ENCODE data around the gene IL15RA. TPM values are rescaled to one million over a fixed set of nuclear protein-coding genes. Genes with fewer than 3 reads are reported as not detected.

IL15RA gene
- total RNA-seq, 1 donor from 2014 or later, result 0.48 TPM

DNA sequence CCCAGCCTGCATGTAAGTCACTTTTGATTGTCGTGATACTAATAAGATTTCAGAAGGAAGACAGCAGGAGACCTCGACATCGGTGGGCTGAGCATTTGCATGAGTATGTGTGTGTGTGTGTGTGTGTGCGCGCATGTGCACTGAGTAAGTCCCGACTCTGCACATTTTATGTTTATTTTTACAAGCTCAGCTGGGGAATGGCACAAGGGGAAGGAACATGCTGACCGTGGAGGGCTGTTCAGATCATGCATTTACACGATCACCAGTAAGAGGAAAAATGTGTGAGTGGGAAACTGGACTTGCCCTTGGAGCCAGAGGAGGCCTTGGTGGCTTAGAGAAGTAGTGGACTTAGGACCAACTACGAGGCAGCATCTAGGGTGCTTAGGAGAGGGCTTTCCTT, 43.5 kb upstream of the IL15RA start:
- Mint-ChIP-seq H3K27ac (no peak overlapping the region), H3K36me3 (ENCODE audit: insufficient read depth) (no peaks in the 10 kb centered on the region), H3K9me3 (ENCODE audit: low read depth) (peaks cover 7% of the 10 kb centered on the region), H3K4me3 (ENCODE audit: low read depth) (no peak overlapping the region), H3K27me3 (peaks cover 2% of the 10 kb centered on the region), H3K4me1 (ENCODE audit: low read depth) (peaks cover 2% of the 10 kb centered on the region)
- no peak for DNase-seq (ENCODE audit: low spot score, unreplicated experiment)
- TF ChIP-seq, protein P1, sequence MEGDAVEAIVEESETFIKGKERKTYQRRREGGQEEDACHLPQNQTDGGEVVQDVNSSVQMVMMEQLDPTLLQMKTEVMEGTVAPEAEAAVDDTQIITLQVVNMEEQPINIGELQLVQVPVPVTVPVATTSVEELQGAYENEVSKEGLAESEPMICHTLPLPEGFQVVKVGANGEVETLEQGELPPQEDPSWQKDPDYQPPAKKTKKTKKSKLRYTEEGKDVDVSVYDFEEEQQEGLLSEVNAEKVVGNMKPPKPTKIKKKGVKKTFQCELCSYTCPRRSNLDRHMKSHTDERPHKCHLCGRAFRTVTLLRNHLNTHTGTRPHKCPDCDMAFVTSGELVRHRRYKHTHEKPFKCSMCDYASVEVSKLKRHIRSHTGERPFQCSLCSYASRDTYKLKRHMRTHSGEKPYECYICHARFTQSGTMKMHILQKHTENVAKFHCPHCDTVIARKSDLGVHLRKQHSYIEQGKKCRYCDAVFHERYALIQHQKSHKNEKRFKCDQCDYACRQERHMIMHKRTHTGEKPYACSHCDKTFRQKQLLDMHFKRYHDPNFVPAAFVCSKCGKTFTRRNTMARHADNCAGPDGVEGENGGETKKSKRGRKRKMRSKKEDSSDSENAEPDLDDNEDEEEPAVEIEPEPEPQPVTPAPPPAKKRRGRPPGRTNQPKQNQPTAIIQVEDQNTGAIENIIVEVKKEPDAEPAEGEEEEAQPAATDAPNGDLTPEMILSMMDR (IDR thresholded peaks at IDR 0.05; ENCODE audit: unreplicated experiment), result no peak

DNA sequence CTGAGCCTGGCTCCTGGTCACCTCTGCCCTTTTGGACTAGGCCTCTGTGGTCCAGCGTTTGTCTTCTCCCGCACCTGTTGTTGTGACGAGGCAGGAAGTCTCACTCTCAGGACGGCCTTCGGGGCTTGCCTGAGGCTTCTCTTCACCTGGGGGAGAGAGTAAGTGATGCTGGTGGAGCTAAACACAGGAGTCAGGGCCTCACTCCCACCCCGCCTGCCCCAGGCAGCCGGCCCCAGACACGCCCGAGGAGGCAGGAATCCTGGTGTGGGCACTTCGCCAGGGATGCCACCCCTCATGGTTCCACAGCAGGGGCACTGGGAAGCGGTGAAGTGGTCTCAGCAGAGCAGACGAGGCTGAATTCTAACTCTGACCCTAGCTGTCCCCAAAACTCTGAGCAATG, 42.5 kb upstream of the IL15RA start:
- H3K4me3 Mint-ChIP-seq (ENCODE audit: low read depth), result no peak overlapping the region
- peaks cover 2% of the 10 kb centered on the region for H3K27me3 Mint-ChIP-seq
- no peak for DNase-seq (ENCODE audit: low spot score, unreplicated experiment)
- TF ChIP-seq, protein P1 (IDR thresholded peaks at IDR 0.05; ENCODE audit: unreplicated experiment), result no peak
- H3K9me3 Mint-ChIP-seq (ENCODE audit: low read depth), result peaks cover 7% of the 10 kb centered on the region
- peaks cover 2% of the 10 kb centered on the region for H3K4me1 Mint-ChIP-seq (ENCODE audit: low read depth)
- H3K27ac Mint-ChIP-seq, result no peak overlapping the region
- H3K36me3 Mint-ChIP-seq (ENCODE audit: insufficient read depth), result no peaks in the 10 kb centered on the region

DNA sequence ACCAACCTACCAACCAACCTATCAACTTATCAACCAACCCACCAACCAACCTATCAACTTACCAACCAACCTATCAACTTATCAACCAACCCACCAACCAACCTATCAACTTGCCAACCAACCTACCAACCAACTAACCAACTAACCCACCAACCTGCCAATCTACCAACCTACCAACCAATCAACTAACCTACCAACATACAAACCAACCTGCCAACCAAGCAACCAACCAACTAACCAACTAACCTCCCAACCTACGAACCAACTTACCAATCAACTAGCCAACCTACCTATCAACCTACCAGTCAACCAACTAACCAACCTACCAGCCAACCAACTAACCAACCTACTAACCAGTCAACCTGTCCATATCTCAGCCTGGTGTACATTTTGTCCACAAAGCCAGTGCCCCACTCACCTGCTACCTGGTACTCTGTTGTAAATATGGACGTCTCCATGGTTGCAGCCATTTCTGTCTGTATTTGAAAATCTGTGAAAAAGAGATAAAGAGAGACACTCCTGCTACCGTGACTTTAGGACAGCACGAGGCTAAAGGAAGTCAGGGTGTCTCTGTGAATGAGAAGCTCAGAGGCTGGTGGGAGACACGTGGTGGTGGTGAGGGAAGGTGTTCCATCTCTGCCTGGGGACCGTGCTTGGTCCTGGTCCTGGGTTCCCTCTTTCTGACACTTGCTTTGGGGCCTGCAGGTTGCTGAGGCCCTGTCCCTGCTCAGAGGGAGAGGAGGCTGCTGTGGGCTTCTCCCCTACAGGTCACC, 41.9 kb upstream of the IL15RA start:
- H3K27me3 Mint-ChIP-seq, result peaks cover 2% of the 10 kb centered on the region
- H3K27ac Mint-ChIP-seq, result no peak overlapping the region

DNA sequence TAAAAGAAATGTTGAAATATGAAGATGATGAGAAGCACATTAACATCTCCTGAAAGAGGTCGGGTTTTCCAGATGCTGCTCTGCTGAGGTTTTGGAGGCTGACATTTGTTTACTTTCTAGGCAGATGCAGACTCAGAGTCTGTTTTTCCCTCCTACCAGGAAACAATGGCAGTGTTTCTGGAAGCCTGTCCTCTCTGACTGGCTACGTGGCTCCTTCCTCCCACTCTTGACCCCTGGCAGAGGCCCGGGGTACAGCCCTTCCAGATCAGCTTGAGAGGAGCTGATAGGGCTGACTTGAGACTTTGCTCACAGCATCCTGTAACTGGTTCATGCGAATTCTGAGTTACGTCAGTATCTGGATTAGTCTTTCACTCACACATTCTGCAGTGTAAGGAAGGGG, 41.1 kb upstream of the IL15RA start:
- peaks cover 7% of the 10 kb centered on the region for H3K9me3 Mint-ChIP-seq (ENCODE audit: low read depth)
- peaks cover 2% of the 10 kb centered on the region for H3K27me3 Mint-ChIP-seq
- TF ChIP-seq, protein P1 (IDR thresholded peaks at IDR 0.05; ENCODE audit: unreplicated experiment), result no peak
- H3K36me3 Mint-ChIP-seq (ENCODE audit: insufficient read depth), result no peaks in the 10 kb centered on the region
- H3K4me1 Mint-ChIP-seq (ENCODE audit: low read depth), result peaks cover 2% of the 10 kb centered on the region
- H3K27ac Mint-ChIP-seq, result no peak overlapping the region
- H3K4me3 Mint-ChIP-seq (ENCODE audit: low read depth), result no peak overlapping the region
- no peak for DNase-seq (ENCODE audit: low spot score, unreplicated experiment)

More for the DNA sequence above, 41.9 kb upstream of the IL15RA start:
- H3K36me3 Mint-ChIP-seq (ENCODE audit: insufficient read depth), result no peaks in the 10 kb centered on the region
- H3K4me1 Mint-ChIP-seq (ENCODE audit: low read depth), result peaks cover 2% of the 10 kb centered on the region
- TF ChIP-seq, protein P1 (IDR thresholded peaks at IDR 0.05; ENCODE audit: unreplicated experiment), result no peak
- H3K9me3 Mint-ChIP-seq (ENCODE audit: low read depth), result peaks cover 7% of the 10 kb centered on the region
- no peak overlapping the region for H3K4me3 Mint-ChIP-seq (ENCODE audit: low read depth)
- no peak for DNase-seq (ENCODE audit: low spot score, unreplicated experiment)

DNA sequence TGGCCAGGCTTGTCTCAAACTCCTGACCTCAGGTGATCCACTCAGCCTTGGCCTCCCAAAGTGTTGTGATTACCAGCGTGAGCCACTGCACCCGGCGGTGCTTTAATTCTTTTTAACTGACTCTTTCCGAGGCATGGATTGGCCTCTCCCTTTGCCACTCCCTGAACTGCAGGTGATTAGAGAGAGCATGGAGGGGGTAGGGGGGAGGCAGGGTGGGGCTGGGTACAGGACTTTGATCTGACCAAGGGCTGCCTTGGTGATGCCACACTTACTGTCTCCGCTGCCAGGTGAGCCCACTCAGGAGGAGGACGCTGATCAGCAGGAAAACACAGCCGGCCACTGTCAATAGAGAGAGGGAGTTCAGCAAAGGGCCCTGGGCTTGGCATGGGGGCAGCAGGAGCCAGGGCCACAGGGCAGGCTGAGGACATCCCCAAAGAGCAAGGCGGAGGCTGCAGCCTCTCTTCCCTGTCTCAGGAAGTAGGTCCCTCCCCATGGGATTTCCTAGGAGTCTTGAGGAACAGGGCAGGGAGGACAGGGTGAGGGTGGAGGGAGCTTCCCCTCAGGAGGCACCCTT, 40.5 kb upstream of the IL15RA start:
- no peaks in the 10 kb centered on the region for H3K36me3 Mint-ChIP-seq (ENCODE audit: insufficient read depth)
- H3K27me3 Mint-ChIP-seq, result peaks cover 2% of the 10 kb centered on the region
- H3K4me1 Mint-ChIP-seq (ENCODE audit: low read depth), result peaks cover 2% of the 10 kb centered on the region
- H3K27ac Mint-ChIP-seq, result no peak overlapping the region
- TF ChIP-seq, protein P1 (IDR thresholded peaks at IDR 0.05; ENCODE audit: unreplicated experiment), result no peak
- H3K4me3 Mint-ChIP-seq (ENCODE audit: low read depth), result no peak overlapping the region
- H3K9me3 Mint-ChIP-seq (ENCODE audit: low read depth), result peaks cover 7% of the 10 kb centered on the region
- DNase-seq (ENCODE audit: low spot score, unreplicated experiment), result no peak
